ENCODE measurements around the gene OGFOD2. TPM values are rescaled to one million over a fixed set of nuclear protein-coding genes. Genes with fewer than 3 reads are reported as not detected.

Gene OGFOD2
- total RNA-seq, 1 donor from 2014 or later: 8.9 TPM

DNA sequence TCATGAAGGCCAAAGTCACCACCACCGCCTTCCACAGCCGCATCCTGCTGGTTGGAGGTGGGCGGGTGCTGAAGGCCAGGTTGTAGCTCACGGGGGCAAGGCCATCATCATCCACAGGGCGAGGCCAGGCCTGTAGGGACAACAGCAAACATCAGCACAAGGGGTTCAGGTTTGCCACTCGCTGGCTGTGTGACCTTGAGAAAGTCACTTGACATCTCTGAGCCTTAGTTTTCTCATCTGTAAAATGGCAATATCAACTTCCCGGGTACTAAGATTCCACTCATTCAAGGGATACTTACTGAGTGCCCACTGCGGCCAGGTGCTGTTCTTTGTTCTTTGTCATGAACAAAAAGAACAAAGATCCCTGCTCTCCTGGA is 14.9 kb upstream of the OGFOD2 start:
- TF ChIP-seq, protein P1, sequence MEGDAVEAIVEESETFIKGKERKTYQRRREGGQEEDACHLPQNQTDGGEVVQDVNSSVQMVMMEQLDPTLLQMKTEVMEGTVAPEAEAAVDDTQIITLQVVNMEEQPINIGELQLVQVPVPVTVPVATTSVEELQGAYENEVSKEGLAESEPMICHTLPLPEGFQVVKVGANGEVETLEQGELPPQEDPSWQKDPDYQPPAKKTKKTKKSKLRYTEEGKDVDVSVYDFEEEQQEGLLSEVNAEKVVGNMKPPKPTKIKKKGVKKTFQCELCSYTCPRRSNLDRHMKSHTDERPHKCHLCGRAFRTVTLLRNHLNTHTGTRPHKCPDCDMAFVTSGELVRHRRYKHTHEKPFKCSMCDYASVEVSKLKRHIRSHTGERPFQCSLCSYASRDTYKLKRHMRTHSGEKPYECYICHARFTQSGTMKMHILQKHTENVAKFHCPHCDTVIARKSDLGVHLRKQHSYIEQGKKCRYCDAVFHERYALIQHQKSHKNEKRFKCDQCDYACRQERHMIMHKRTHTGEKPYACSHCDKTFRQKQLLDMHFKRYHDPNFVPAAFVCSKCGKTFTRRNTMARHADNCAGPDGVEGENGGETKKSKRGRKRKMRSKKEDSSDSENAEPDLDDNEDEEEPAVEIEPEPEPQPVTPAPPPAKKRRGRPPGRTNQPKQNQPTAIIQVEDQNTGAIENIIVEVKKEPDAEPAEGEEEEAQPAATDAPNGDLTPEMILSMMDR (conservative IDR thresholded peaks at IDR 0.05; ENCODE audit: low read depth, low read length): no peak
- DNase-seq (ENCODE audit: low read depth): no peak
- no peak overlapping the region for H3K4me3 ChIP-seq (ENCODE audit: low read depth, low read length)

DNA sequence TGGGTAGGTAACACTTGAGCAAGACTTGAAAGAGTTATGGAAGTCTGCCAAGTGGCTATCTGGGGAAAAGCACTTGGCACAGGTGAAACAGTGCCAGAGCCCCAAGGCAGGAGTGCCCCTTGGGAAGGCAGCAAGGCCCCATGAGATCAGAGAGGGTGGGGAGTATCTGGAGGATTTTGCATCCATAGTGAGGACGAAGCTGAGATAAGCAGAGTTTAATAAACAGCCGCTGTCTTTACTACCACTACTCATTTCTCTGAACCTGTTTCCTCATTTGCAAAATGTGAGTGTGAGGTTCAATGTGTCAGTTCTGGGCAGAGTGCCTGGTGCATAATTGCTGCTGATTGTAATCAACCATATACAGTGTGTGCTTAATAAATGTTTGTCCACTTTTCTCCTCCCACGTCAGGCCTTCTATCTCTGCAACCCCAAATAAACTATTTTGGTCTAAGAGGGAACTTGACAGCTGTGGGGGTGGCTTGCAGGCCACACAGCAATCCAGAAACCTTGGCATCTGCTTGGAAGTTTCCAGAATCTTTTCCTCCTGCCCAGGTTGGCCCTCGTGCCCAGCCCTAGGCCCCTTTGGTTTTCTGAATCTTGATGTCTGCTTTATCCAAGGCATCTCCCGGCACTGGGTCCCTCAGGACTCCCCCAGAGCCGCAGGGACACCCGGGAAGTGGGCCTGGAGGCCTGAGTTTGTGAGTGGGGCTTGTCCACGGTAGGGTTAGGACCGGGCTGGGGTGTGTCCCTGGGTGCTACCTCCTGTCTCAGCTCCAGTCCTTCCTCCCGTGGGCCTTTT is 13.3 kb upstream of the OGFOD2 start:
- no peak for DNase-seq (ENCODE audit: low read depth)
- no peak overlapping the region for H3K4me3 ChIP-seq (ENCODE audit: low read depth, low read length)
- TF ChIP-seq, protein P1 (conservative IDR thresholded peaks at IDR 0.05; ENCODE audit: low read depth, low read length): no peak

DNA sequence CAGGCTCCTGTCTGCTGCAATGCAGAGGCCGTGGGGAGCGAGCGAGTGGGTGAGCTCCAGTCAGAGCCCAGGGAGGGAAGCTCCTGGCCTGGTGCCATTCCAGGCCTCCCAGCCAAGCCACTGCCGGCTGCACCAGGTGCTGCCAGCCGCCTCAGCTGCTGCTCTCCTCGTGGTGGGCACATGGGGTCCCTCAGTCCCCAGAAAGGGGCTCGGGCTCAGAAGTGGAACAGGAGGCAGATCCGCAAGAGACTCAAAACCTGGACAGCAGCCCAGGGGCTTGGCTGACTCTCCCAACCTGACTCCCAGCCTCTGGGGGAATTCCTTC is 11.1 kb upstream of the OGFOD2 start:
- no peak for DNase-seq (ENCODE audit: low read depth)
- TF ChIP-seq, protein P1 (conservative IDR thresholded peaks at IDR 0.05; ENCODE audit: low read depth, low read length): no peak
- H3K4me3 ChIP-seq (ENCODE audit: low read depth, low read length): no peak overlapping the region

DNA sequence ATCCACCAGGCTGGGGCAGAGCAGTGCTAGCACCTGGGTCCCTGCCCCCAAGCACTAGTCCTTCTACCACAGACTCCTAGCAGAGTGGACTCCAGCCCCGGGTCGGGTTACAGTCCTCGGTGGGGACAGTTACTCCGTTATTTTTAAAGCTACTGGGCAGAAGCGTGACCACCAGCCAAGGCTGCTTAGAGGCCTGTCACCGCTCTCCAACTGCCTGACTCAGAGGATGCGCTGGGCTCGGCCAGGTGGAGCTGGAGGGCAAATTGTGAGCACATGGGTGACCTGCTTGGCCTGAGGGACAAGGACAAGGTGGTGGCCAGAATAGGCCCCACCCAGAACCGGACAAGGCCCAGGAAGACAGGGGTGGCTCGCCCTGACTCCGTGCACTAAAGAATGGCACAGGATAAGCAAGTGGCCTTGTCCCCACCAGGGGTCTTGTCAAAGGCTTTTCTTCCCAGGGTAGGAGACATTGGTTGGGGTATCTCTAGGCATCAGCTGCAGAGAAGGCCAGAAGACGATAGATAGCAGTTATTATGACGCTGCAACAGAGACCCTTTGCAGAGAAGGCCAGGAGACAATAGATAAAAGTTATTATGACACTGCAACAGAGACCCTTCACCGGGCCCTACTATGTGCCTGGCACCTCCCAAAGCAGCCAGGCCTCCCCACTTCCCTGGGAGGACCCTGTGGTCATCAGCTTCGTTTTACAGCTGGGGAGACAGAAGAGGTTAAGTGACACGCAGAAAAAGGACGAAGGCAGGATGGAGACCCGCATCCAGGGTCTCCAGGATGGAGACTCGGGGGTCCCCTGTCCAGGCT is 10.4 kb upstream of the OGFOD2 start:
- H3K4me3 ChIP-seq (ENCODE audit: low read depth, low read length): no peak overlapping the region
- DNase-seq (ENCODE audit: low read depth): no peak
- TF ChIP-seq, protein P1 (conservative IDR thresholded peaks at IDR 0.05; ENCODE audit: low read depth, low read length): no peak

DNA sequence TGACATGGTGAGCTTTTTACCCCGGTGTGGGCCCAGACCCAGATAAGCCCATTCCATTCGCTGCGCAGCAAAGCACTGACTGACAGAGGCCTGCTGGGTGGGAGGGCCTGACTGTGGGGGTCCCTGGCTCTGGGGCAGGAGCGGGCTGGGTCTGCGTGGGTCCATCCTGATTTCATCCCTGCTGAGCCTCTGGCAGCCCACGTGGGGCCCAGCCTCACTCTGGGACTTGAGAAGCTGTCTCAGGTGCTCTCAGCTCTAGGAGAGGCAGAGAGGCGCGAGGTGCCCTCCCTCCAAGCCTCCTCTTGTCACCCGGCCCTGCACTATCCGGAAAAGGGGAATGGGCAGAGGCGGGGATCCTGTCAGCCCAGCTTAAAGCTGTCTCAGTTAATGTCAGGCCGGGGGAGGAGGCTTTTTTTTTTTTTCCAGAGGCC is 9.7 kb upstream of the OGFOD2 start:
- TF ChIP-seq, protein P1 (conservative IDR thresholded peaks at IDR 0.05; ENCODE audit: low read depth, low read length): no peak
- no peak for DNase-seq (ENCODE audit: low read depth)
- H3K4me3 ChIP-seq (ENCODE audit: low read depth, low read length): peak overlapping the region; percentile 89

DNA sequence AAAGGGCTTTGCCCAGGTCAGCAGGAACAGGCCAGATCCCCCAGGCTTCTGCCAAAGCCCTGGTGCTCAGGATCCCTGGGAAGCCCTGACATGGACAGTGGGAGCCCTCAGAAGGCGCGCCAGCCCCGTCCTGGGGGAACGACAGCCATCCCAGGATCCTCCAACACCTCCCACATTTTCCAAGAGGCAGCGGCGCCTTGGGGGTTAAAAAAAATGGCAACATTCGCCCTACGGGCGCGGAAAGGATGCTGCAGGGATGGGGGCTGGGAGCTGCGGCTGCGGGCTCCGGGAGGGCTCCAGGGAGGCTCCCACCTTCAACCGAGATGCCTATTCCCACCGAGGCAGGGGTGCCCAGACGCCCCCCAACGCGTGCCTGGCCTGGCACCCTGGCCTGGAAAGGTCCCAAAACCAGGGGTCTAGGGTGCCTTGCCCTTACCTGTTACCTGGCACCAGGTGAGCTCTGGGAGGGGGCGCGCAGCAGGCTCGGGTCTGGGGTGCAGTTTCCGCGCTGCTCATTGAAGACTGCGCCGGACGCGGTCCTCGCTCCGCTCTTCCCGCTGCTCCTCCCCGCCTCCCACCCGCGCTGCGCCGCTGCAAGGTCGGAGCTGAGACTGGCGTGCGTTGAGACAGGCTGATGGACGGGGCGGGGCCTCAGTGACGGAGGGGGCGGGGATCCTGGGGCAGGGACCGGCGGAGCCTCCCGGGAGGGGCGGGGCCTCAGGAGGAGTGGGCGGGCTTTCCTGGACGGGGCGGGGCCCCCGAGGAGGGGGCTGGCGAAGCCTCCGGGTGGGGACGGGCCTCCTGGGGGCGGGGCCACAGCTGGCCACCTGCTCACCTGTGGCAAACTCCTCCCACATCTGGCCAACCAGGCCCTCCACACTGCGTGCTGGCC is 8.9 kb upstream of the OGFOD2 start, which contains the start of gene ABCB9:
Gene ABCB9 (minus strand): TSS at position 613 of the 892 bp plus-strand sequence. CDS start 6,228 bp downstream, outside the sequence.
- TF ChIP-seq, protein P1 (conservative IDR thresholded peaks at IDR 0.05; ENCODE audit: low read depth, low read length): no peak
- peak within 1 kb of the TSS; percentile 89 for H3K4me3 ChIP-seq (ENCODE audit: low read depth, low read length)
- DNase-seq (ENCODE audit: low read depth): no peak
